HepG2 (cell line): ENCODE measurements around the gene DOCK4. TPM values are rescaled to one million over a fixed set of nuclear protein-coding genes. Genes with fewer than 3 reads are reported as not detected.

Source experiments
- ATAC-seq: fragments of 200-7000 bp; cut with Tn5 transposase; 3 replicates; pipeline ENCODE4 v1.9.1; 2020; ENCODE audit warnings: mild to moderate bottlenecking, moderate library complexity
- BruUV-seq: library from RNA; stranded (reverse); fragments of 400-500 nt; replicated peaks from 2 replicates; lab custom pipeline; 2021; lab: Mats Ljungman, UMichigan
- CTCF ChIA-PET: fragments of 300-600 bp; formaldehyde crosslinking; extraction: SDS; loops from one replicate; lab custom pipeline; 2021; ENCODE audit warnings: low total read pairs, inconsistent platforms, low intra/inter-chr PET ratio; lab: Yijun Ruan, JAX
- POLR2A ChIA-PET: fragments of 350-600 bp; sonication (Branson Sonifier 250); formaldehyde crosslinking; loops from one replicate; lab custom pipeline; 2020; ENCODE audit warnings: antibody characterized with exemption, inconsistent platforms; lab: Yijun Ruan, JAX
- DNase-seq: peaks from one replicate; pipeline ENCODE4 v3.0.0-alpha.2; 2015; ENCODE audit warnings: low spot score
- FAIRE-seq: peaks from 3 replicates; lab custom pipeline; 2011; peaks lifted over from hg19 to GRCh38; lab: Jason Lieb, UNC
- H2AFZ ChIP-seq: one replicate; pipeline ENCODE4 v1.6.1; 2011; ENCODE audit warnings: low read length, inconsistent platforms
- H3K27ac ChIP-seq: fragments of 300-600 bp; 3 replicates; pipeline ENCODE4 v1.8.0; 2011; ENCODE audit warnings: mixed run types, mild to moderate bottlenecking, mixed read lengths, low read length, inconsistent platforms; ENCODE audit not compliant: insufficient read depth; ENCODE audit errors: extremely low read length
- H3K27me3 ChIP-seq, 2 experiments: fragments of 200-600 bp in 1 of 2; 2 replicates in 1 of 2; 3 replicates in 1 of 2; pipeline versions ENCODE4 v1.6.0 to v1.8.0; 2011; ENCODE audit warnings: low read length in 2 of 2, mild to moderate bottlenecking in 2 of 2, moderate library complexity in 2 of 2, inconsistent platforms in 1 of 2; ENCODE audit not compliant: insufficient read depth in 2 of 2, control insufficient read depth in 1 of 2
- H3K36me3 ChIP-seq, 2 experiments: fragments of 200-600 bp in 1 of 2; replicated peaks in 1 of 2; 2 replicates in 1 of 2; 3 replicates in 1 of 2; pipeline versions ENCODE4 v1.5.1 to v1.8.0; 2011; ENCODE audit warnings: low read length in 2 of 2, inconsistent platforms in 1 of 2; ENCODE audit not compliant: insufficient read depth in 2 of 2, control insufficient read depth in 1 of 2
- H3K4me1 ChIP-seq: 2 replicates; pipeline ENCODE4 v1.5.1; 2012; ENCODE audit warnings: low read length, inconsistent platforms; ENCODE audit not compliant: insufficient read depth
- H3K4me2 ChIP-seq: 2 replicates; pipeline ENCODE4 v1.6.0; 2011; ENCODE audit warnings: low read depth, low read length, inconsistent platforms
- H3K4me3 ChIP-seq, 3 experiments: fragments of 200-600 bp in 1 of 3; sonication (generic), shearing (Covaris generic) in 1 of 3; replicated peaks in 1 of 3; 2 replicates each; pipeline ENCODE4 v1.5.1; 2011 to 2016; ENCODE audit warnings: low read length in 3 of 3, inconsistent platforms in 2 of 3, low read depth in 2 of 3, mild to moderate bottlenecking in 2 of 3, control low read depth in 1 of 3, mixed read lengths in 1 of 3; ENCODE audit not compliant: insufficient read depth in 1 of 3
- H3K79me2 ChIP-seq: one replicate; pipeline ENCODE4 v1.6.1; 2011; ENCODE audit warnings: low read length, inconsistent platforms; ENCODE audit not compliant: insufficient read depth
- H3K9ac ChIP-seq: 2 replicates; pipeline ENCODE4 v1.6.0; 2011; ENCODE audit warnings: mild to moderate bottlenecking, low read depth, low read length, inconsistent platforms; ENCODE audit not compliant: insufficient read depth
- H3K9me3 ChIP-seq: 2 replicates; pipeline ENCODE4 v1.5.1; 2012; ENCODE audit warnings: mild to moderate bottlenecking, low read length
- H4K20me1 ChIP-seq: 2 replicates; pipeline ENCODE4 v1.6.0; 2011; ENCODE audit warnings: inconsistent platforms, mild to moderate bottlenecking, low read length, moderate library complexity; ENCODE audit not compliant: insufficient read depth
- FOXA3 ChIP-seq: IDR thresholded peaks from 2 replicates; pipeline ENCODE4 v1.6.1; 2016; ENCODE audit warnings: missing genetic modification reagents, missing compliant biosample characterization
- MLLT10 ChIP-seq: sonication (generic); formaldehyde crosslinking; IDR thresholded peaks from 2 replicates; pipeline ENCODE4 v1.4.0; 2020; ENCODE audit warnings: missing genetic modification reagents
- RELA ChIP-seq: sonication (generic); formaldehyde crosslinking; IDR thresholded peaks from 2 replicates; pipeline ENCODE4 v1.4.0; 2020; ENCODE audit warnings: missing genetic modification reagents
- STAT5B ChIP-seq: sonication (generic); formaldehyde crosslinking; IDR thresholded peaks from 2 replicates; pipeline ENCODE4 v1.4.0; 2020; ENCODE audit warnings: missing genetic modification reagents
- TP53 ChIP-seq: sonication (generic); formaldehyde crosslinking; conservative IDR thresholded peaks from 2 replicates; pipeline ENCODE4 v1.4.0; 2020; ENCODE audit warnings: missing genetic modification reagents
- YEATS2 ChIP-seq: sonication (generic); formaldehyde crosslinking; IDR thresholded peaks from 2 replicates; pipeline ENCODE4 v1.4.0; 2020; ENCODE audit warnings: missing genetic modification reagents, borderline replicate concordance
- ZFP36L2 ChIP-seq: sonication (generic); formaldehyde crosslinking; IDR thresholded peaks from 2 replicates; pipeline ENCODE4 v1.4.0; 2020; ENCODE audit warnings: missing genetic modification reagents
- ZNF160 ChIP-seq: sonication (generic); formaldehyde crosslinking; IDR thresholded peaks from 2 replicates; pipeline ENCODE4 v1.8.0; 2022; ENCODE audit warnings: mild to moderate bottlenecking, inconsistent platforms, missing genetic modification reagents
- ZNF232 ChIP-seq: sonication (generic); formaldehyde crosslinking; IDR thresholded peaks from 2 replicates; pipeline ENCODE4 v1.4.0; 2020; ENCODE audit warnings: missing genetic modification reagents, borderline replicate concordance
- ZNF24 ChIP-seq: fragments of 450-650 bp; IDR thresholded peaks from 2 replicates; pipeline ENCODE4 v1.6.1; 2017; ENCODE audit warnings: antibody characterized with exemption, mild to moderate bottlenecking
- ZNF264 ChIP-seq: sonication (generic); formaldehyde crosslinking; IDR thresholded peaks from 2 replicates; pipeline ENCODE4 v1.4.0; 2020; ENCODE audit warnings: missing genetic modification reagents
- ZNF33A ChIP-seq: sonication (generic); formaldehyde crosslinking; IDR thresholded peaks from 2 replicates; pipeline ENCODE4 v1.5.1; 2020; ENCODE audit warnings: missing genetic modification reagents, mild to moderate bottlenecking, moderate library complexity, borderline replicate concordance
- ZNF543 ChIP-seq: sonication (generic); formaldehyde crosslinking; IDR thresholded peaks from 2 replicates; pipeline ENCODE4 v1.4.0; 2020; ENCODE audit warnings: mild to moderate bottlenecking, missing genetic modification reagents
- ZNF550 ChIP-seq: sonication (generic); formaldehyde crosslinking; IDR thresholded peaks from 2 replicates; pipeline ENCODE4 v1.4.0; 2020; ENCODE audit warnings: mild to moderate bottlenecking, missing genetic modification reagents, borderline replicate concordance
- WGBS: methylation state at CpG from one replicate; pipeline ENCODE4 v1.1.6; 2017; ENCODE audit warnings: low lambda C conversion rate; 5-methylcytosine and 5-hydroxymethylcytosine counted together
- in situ Hi-C: cut with HindIII; loops from 2 replicates; pipeline ENCODE4 v1.10.0; 2017; ENCODE audit warnings: low pct_unique_long_range_greater_than_20kb; ENCODE audit not compliant: extremely low pct_ligation_motif_present
- intact Hi-C: fragments of 100-400 bp; cut with micrococcal nuclease; formaldehyde crosslinking; loops from one replicate; pipeline ENCODE4 v1.10.0; 2022; ENCODE audit not compliant: unreplicated experiment
- polyA plus RNA-seq, 8 experiments: library from polyadenylated mRNA; depleted of rRNA in 3 of 8; stranded (reverse) in 7 of 8; unstranded in 1 of 8; fragments of >200 nt; fragmentation: Illumina TruSeq in 4 of 8; extraction: Trizol in 4 of 8; gene quantifications; 2 replicates each; pipeline versions ENCODE4 v1.2.1 to v1.2.3, GENCODE V29; 2011 to 2016; ENCODE audit warnings: low read depth in 4 of 8, missing spikeins in 1 of 8, mixed read lengths in 1 of 8; ENCODE audit not compliant: insufficient read depth in 1 of 8
- total RNA-seq, 5 experiments: library from RNA; depleted of rRNA; stranded (reverse); fragments of >200 nt; fragmentation: Illumina TruSeq; extraction: Trizol; gene quantifications; 2 replicates each; pipeline ENCODE4 v1.2.3, GENCODE V29; 2016; ENCODE audit warnings: low read depth in 1 of 5
- TF ChIP-seq, protein P1 (sequence below): sonication (generic); formaldehyde crosslinking; IDR thresholded peaks from 2 replicates; pipeline ENCODE4 v1.8.1; 2023; ENCODE audit warnings: mild to moderate bottlenecking, missing genetic modification reagents, borderline replicate concordance
- TF ChIP-seq, protein P2 (sequence below): sonication (generic); formaldehyde crosslinking; IDR thresholded peaks from 2 replicates; pipeline ENCODE4 v1.5.0; 2020; ENCODE audit warnings: missing genetic modification reagents

The DOCK4 gene
- total and polyA plus RNA-seq, 2 of the 13 experiments (the other 11 are each of a cell fraction or from before 2014, with no cell fraction given), result 13.5 to 17.4 TPM

DNA sequence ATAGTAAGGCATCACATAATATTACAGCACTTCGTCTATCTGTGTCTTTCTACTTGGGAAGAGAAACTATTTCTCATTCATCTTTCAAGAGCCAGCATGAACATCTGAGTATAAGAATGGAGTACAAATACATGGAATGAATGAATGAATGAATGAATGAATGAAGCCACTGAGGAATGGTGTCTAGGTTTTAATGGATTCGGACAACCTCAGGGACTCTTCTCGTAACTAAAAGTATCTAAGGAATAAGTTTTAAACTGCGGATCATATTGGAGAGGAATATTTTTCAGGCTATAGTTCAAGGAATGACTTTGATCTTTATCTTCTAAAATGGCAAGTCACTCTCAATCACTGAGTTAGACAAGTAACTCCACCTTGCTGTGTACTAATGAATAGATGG lies 199.0 kb downstream of the DOCK4 start:
- TF ChIP-seq ZNF24, result 0 out of 2 replicates have a peak, but pooled peaks have one; percentile 55
- no peak for TF ChIP-seq RELA (CRISPR knock-in tag)
- in situ Hi-C loops, result no loop called here
- FAIRE-seq (no peak), ATAC-seq (no peak), DNase-seq (no peak)
- WGBS, result 99% methylated on average over 4 of the region's 4 CpGs
- Histone ChIP-seq H3K4me2 (no peak overlapping the region), H4K20me1 (peaks cover 7% of the 10 kb centered on the region; the same call in 1 of the 2 replicates), H3K9me3 (no peaks in the 10 kb centered on the region), H3K36me3 (no peaks in the 10 kb centered on the region), H3K27ac (no peak overlapping the region), H3K4me1 (peaks cover 20% of the 10 kb centered on the region), H3K79me2 (no peaks in the 10 kb centered on the region), H3K4me3 (no peak overlapping the region), H2AFZ (no peak overlapping the region), H3K9ac (no peak overlapping the region), H3K27me3 (no peaks in the 10 kb centered on the region)
- CTCF ChIA-PET, result no interaction called here
- intact Hi-C loops, result loop anchor here (10.0 kb wide), 1 partner anchor 198 kb away; the partner anchor contains the start of genes DOCK4 and ZNF277
- POLR2A ChIA-PET, result no interaction called here
- no TSS peak for BruUV-seq

DNA sequence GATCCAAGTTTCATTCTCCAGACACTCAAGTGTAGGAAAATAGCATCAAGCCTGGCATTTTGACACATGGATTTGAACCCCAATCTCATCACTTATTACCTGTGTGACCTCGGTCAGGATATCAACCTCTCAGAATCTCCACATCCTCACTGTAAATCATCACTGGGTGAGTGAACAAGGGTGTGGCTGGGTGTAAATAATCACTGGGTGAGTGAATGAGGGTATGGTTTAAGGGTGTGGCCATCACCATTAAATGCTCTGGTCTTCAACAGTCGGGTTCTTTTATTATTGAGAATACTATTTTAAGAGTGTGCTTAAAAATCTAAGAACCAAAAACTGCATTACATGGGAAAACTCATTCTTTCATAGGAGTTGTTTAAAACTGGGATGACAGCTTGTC lies 200.1 kb downstream of the DOCK4 start:
- WGBS, result 95% methylated on average over 2 of the region's 2 CpGs
- CTCF ChIA-PET, result no interaction called here
- no peak for DNase-seq

More for the DNA sequence above, 200.1 kb downstream of the DOCK4 start:
- H3K79me2 ChIP-seq, result no peaks in the 10 kb centered on the region
- TF ChIP-seq ZNF33A (CRISPR knock-in tag) (no peak), ZNF264 (CRISPR knock-in tag) (no peak), ZNF160 (CRISPR knock-in tag) (no peak), MLLT10 (CRISPR knock-in tag) (no peak), TP53 (CRISPR knock-in tag) (no peak), ZFP36L2 (CRISPR knock-in tag) (no peak), ZNF232 (no peak), FOXA3 (CRISPR knock-in tag) (no peak), ZNF543 (CRISPR knock-in tag) (no peak), YEATS2 (CRISPR knock-in tag) (no peak), ZNF550 (CRISPR knock-in tag) (no peak), STAT5B (CRISPR knock-in tag) (no peak)
- TF ChIP-seq, protein P1, sequence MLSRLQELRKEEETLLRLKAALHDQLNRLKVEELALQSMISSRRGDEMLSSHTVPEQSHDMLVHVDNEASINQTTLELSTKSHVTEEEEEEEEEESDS (CRISPR knock-in tag), result no peak
- TF ChIP-seq, protein P2, sequence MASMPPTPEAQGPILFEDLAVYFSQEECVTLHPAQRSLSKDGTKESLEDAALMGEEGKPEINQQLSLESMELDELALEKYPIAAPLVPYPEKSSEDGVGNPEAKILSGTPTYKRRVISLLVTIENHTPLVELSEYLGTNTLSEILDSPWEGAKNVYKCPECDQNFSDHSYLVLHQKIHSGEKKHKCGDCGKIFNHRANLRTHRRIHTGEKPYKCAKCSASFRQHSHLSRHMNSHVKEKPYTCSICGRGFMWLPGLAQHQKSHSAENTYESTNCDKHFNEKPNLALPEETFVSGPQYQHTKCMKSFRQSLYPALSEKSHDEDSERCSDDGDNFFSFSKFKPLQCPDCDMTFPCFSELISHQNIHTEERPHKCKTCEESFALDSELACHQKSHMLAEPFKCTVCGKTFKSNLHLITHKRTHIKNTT (CRISPR knock-in tag), result no peak
- POLR2A ChIA-PET, result no interaction called here
- BruUV-seq, result no TSS peak
- no peaks in the 10 kb centered on the region for H3K27me3 ChIP-seq
- no peak overlapping the region for H2AFZ ChIP-seq
- in situ Hi-C loops, result no loop called here
- H3K9ac ChIP-seq, result no peak overlapping the region
- no peak overlapping the region for H3K4me2 ChIP-seq
- no peaks in the 10 kb centered on the region for H3K36me3 ChIP-seq
- intact Hi-C loops, result loop anchor here (10.0 kb wide), 1 partner anchor 199 kb away; the partner anchor contains the start of genes DOCK4 and ZNF277
- no peak overlapping the region for H3K4me3 ChIP-seq
- H3K27ac ChIP-seq, result no peak overlapping the region
- H4K20me1 ChIP-seq, result peaks cover 7% of the 10 kb centered on the region; the same call in 1 of the 2 replicates
- peaks cover 25% of the 10 kb centered on the region for H3K4me1 ChIP-seq
- no peaks in the 10 kb centered on the region for H3K9me3 ChIP-seq
- ATAC-seq (no peak), FAIRE-seq (no peak)
